ENCODE data around the gene GCN1.
"Not testable (repeated sequence)": the region's sequence is repeated elsewhere in the genome, so short reads cannot be mapped to it uniquely, and the experiment has no call there.

The GCN1 gene, protein sequence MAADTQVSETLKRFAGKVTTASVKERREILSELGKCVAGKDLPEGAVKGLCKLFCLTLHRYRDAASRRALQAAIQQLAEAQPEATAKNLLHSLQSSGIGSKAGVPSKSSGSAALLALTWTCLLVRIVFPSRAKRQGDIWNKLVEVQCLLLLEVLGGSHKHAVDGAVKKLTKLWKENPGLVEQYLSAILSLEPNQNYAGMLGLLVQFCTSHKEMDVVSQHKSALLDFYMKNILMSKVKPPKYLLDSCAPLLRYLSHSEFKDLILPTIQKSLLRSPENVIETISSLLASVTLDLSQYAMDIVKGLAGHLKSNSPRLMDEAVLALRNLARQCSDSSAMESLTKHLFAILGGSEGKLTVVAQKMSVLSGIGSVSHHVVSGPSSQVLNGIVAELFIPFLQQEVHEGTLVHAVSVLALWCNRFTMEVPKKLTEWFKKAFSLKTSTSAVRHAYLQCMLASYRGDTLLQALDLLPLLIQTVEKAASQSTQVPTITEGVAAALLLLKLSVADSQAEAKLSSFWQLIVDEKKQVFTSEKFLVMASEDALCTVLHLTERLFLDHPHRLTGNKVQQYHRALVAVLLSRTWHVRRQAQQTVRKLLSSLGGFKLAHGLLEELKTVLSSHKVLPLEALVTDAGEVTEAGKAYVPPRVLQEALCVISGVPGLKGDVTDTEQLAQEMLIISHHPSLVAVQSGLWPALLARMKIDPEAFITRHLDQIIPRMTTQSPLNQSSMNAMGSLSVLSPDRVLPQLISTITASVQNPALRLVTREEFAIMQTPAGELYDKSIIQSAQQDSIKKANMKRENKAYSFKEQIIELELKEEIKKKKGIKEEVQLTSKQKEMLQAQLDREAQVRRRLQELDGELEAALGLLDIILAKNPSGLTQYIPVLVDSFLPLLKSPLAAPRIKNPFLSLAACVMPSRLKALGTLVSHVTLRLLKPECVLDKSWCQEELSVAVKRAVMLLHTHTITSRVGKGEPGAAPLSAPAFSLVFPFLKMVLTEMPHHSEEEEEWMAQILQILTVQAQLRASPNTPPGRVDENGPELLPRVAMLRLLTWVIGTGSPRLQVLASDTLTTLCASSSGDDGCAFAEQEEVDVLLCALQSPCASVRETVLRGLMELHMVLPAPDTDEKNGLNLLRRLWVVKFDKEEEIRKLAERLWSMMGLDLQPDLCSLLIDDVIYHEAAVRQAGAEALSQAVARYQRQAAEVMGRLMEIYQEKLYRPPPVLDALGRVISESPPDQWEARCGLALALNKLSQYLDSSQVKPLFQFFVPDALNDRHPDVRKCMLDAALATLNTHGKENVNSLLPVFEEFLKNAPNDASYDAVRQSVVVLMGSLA (N-terminal part only)

GRCh38 chr12:120194534-120195395 lies at the start of gene GCN1:
Gene GCN1 (minus strand): TSS chr12:120194715. CDS start chr12:120194697, 18 bp downstream.
- DNase-seq = peak; percentile 82 to 90

DNA sequence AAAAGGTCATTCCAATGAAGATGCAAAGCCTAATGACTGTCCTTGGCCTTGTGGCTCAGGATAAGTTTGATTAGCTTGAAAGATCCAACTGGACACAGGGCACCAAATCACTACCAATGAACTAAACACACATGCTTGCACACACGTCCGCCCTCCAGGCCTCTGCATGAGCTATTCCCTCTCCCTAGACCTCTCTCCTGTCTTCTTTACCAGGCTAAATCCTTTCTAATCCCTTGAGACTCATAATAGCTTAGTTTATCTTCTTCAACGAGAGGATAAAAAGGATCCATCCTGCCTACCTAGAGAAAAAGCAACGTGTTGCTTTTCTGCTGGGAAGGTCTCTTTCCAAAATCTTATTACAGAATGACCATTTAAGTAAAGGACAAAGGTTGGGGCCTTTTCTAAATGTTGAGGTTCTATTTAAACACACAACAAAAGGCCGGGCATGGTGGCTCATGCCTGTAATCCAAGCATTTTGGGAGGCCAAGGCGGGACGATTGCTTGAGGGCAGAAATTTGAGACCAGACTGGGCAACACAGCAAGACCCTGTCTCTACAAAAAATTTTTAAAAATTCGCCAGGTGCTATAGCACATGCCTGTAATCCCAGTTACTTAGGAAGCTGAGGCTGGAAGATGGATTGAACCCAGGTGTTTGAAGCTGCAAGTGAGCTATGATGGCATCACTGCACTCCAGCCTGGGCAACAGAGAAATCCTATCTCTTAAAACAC lies 48.6 kb upstream of the GCN1 start:
- no peak for DNase-seq

DNA sequence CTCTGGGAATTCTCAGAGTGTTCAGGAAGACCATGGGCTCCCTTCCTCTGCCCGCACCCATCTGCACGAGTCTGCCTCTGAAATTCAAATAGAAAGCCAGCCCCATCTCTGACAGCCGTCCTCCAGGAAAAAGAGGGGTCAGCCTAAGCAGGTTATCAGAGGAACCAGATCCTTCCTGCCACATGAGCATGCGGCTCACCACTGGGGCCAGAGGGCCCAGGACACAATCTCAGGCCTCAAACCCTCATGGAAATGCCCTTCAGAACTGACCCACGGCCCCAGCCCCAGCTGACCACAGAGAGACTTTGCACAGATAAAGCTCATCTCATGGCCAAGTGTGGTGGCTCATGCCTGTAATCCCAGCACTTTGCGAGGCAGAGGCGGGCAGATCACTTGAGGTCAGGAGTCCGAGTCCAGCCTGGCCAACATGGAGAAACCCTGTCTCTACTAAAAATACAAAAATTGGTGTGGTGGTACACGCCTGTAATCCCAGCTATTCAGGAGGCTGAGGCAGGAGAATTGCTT lies 47.8 kb upstream of the GCN1 start:
- no peak for DNase-seq

- no peak for DNase-seq
Observed at GRCh38 chr12:120241561-120242274, 47.2 kb upstream of the GCN1 start.

DNA sequence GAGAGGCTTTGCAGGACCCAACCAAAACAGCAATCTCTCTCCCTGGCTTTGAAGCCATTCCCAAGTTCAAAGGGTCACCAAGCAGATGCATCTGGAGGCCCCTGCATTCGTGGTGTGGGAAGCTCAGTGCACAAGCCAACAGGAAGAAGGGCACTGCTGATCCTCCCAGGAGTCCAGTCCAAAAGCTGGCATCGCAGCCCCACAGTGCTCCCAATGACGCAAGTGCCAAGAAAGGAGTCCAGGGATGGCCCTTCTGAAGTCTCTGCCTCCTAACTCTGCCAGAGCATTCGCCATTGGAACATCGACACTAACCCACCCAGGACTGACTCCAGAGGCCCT lies 45.9 kb upstream of the GCN1 start:
- DNase-seq = no peak

DNA sequence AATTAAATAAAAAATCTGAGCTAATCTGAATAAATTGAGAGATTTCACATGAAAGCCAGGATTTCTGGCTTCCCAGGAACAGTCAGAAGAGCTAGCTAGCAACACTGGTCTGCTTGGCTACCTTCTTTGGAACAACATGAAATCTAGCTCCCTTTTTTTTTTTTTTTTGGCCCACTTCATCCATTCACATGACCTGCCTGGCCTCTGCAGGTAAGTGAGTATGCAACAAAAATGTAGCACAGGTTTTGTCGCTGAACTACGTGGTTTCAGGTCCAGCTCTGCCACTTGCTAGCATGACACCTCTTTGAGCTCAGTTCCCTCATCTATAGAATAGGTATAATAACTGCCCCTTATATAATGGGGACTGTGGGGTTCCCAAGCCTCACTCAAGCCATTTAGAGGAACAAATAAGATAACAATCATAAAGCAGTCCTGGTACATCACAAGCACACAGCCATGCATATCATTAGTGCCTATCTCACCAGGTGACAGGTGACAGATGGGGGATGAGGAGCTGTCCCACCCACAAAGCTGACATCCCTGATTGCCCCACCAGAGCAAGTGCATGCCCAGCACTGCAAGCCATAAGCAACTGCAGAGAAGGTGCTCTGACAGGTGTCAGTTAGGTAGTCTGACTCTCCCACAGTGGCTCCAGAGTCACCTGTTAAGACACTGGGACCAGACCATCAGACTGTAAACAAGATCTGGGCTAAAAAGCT lies 45.4 kb upstream of the GCN1 start:
- DNase-seq = no peak

DNA sequence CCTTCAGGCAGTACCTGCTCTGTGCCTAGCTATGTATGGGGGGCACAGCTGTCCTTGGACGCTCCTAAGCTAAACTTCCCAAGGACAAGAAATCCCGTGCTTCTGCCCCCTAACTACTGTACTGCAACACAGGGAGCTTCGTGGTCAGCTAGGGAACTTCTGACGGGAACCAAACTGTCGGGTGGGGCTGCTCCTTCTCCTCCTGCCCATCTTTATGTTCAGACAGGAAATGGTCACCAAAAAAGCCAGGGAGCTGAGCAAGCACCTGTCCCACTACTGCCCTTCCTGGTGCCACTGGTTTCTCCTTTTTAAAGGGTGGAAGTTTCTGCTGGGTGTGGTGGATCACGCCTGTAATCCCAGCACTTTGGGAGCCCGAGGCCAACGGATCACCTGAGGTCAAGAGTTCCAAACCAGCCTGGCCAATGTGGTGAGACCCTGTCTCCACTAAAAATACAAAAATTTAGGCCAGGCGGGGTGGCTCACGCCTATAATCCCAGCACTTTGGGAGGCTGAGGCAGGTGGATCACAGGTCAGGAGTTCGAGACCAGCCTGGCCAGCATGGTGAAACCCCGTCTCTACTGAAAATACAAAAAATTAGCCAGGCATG lies 44.4 kb upstream of the GCN1 start:
- no peak for DNase-seq

DNA sequence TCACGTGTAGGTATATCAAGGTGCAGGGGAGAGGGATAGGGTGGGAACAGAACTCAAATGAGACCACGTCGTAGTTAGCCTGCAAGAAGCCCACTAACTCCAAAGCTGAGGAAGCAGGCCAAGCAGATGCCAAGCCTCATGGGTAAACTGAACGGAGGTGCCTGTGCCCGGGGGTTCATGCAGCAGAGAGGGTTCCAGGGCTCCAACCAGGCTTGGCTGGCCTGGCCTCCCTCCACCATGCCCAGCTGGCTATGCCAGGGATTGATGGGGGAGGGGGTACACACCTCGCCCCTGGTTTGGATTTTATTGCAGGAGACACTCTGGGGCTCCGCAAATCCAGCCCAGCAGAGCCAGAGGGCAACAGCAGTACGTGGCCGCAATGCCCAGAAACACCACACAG lies 43.7 kb upstream of the GCN1 start:
- no peak for DNase-seq

- no peak for DNase-seq
Observed at GRCh38 chr12:120237360-120238171, 43.1 kb upstream of the GCN1 start.

GRCh38 chr12:120236809-120237208 lies 42.3 kb upstream of the GCN1 start:
- not testable (repeated sequence) for DNase-seq

DNA sequence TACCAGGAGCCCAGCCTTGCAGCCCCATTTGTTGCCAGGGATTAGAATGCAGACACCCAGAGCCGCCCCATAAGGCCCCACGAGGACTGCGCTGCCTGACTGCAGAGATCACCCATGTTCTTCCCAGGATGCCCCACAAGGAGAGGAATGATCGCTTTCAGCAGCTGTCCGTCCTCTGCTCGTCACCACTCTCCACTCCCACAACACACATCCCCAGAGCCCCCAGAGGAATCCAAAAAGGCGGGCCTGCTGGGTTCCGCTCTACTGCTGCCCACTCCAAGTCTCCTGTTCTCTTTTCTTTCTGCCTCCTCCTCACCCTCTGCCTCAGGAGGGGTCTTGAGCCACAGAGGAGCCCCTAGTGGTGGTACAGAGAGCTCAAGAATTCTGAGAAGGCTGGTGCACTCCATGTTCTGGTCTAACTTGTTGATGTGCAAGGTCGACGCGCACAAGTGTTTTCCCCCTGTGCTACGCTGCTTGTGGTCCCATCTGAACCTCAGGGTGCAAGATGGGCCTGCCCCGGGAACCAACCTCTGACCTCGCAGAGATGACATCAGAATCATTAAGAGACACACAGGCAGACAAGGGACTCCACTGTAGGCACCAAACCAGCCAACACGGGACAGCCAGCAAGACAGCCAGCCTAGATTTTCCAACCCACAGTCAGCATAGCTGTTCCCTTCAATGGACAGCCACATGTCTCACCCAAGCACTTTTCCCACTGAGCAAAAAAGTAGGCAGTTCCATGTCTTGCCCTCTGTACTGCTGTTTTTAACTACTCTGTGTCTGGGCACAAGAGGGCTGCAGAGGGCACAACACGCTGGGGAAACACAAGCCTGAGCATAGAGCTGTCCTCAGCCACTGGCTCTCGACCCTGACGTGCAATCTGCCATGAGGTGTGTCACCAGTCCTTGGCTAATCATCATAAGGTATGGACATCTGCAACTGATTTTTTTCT lies 41.1 kb upstream of the GCN1 start:
- no peak for DNase-seq

DNA sequence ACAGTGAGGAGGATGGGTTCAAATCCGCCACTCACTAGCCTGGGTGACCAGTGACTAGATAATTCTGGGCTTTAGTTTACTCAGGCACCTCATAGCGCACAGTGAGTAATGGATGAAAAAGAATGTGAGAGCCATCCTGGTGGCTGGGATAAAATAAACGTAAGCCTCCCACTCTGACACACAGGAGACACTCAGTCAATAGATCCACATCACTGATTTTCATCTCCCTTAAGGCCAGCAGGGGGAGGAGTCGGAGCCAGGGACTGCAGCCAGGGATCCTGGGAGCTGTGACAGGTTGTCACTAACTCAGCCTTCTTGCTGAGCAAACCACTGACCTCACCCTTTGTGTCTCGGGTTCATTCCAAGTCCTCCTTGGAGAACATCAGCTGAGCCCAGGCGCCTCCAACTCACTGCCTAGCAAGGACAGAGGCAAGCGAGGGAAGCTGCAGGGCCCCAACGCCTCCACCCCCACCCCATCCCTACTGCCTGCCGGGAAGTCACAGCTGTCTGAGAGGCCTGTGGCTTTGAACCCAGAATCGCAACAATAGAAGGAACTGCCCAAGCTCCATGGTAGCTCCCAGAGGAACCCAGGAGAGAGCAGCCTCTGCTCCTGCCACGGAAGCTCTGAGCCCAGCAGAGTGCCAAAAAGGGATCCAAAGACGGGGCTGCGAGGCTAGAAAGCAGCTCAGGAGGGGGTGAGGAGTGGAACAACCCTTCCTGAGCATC lies 40.3 kb upstream of the GCN1 start:
- DNase-seq = no peak

GRCh38 chr12:120231316-120232011 lies 36.9 kb upstream of the GCN1 start:
- DNase-seq = peak; percentile 69 to 73

GRCh38 chr12:120230974-120231315 lies 36.4 kb upstream of the GCN1 start:
- no peak for DNase-seq

- DNase-seq = no peak
Observed at GRCh38 chr12:120230326-120230973, 35.9 kb upstream of the GCN1 start.

All from stimulated activated CD4-positive, alpha-beta T cell treated with anti-CD3 and anti-CD28 coated beads, Interleukin-2, amount 100 ng/mL, for 48 hours (primary cell).